HG02840 (cell line): Measurements from ENCODE around the gene ZNF26.

ENCODE experiments used
- ATAC-seq: cut with Tn5 transposase; IDR thresholded peaks from one replicate; pipeline ENCODE4 v1.9.1; 2021; ENCODE audit warnings: mild to moderate bottlenecking, moderate library complexity, moderate number of reproducible peaks; ENCODE audit not compliant: unreplicated experiment, low FRiP score

The ZNF26 gene

GRCh38 chr12:133058203-133059113 is 72.3 kb downstream of the ZNF26 start:
- no peak for ATAC-seq

- ATAC-seq, result no peak
Observed at GRCh38 chr12:133061954-133062353, 75.8 kb downstream of the ZNF26 start.

- no peak for ATAC-seq
Observed at GRCh38 chr12:133063556-133063955, 77.4 kb downstream of the ZNF26 start.

- no peak for ATAC-seq
Observed at GRCh38 chr12:133073836-133074235, 87.7 kb downstream of the ZNF26 start.
